ENCODE results near the gene CACNA1D. TPM values are rescaled to one million over a fixed set of nuclear protein-coding genes. Genes with fewer than 3 reads are reported as not detected.
A peak's percentile ranks its signal among the peaks of the same experiment; 100 is the strongest.

The CACNA1D gene
- total and polyA plus RNA-seq, 2 experiments from 2014 or later = 41.0 to 159 TPM

- Histone ChIP-seq H3K4me3 (no peak overlapping the region), H3K4me1 (ENCODE audit: low read depth) (no peaks in the 10 kb centered on the region), H3K36me3 (peaks cover 71% of the 10 kb centered on the region), H3K9me3 (ENCODE audit: low read depth) (no peaks in the 10 kb centered on the region), H3K27me3 (no peaks in the 10 kb centered on the region), H3K27ac (no peak overlapping the region)
- TF ChIP-seq CTCF (IDR thresholded peaks at IDR 0.05; ENCODE audit: low read depth, low read length) = no peak
- DNase-seq (ENCODE audit: low read depth in 1 of 2, low spot score in 1 of 2) = no peak
Observed at GRCh38 chr3:53749448-53749847, 255.0 kb downstream of the CACNA1D start.

GRCh38 chr3:53750253-53751210, 256.1 kb downstream of the CACNA1D start:
- H3K27me3 ChIP-seq = no peaks in the 10 kb centered on the region
- no peak overlapping the region for H3K27ac ChIP-seq
- H3K4me3 ChIP-seq = no peak overlapping the region
- no peak for DNase-seq (ENCODE audit: low read depth in 1 of 2, low spot score in 1 of 2)
- no peak for TF ChIP-seq CTCF (IDR thresholded peaks at IDR 0.05; ENCODE audit: low read depth, low read length)
- peaks cover 74% of the 10 kb centered on the region for H3K36me3 ChIP-seq
- H3K9me3 ChIP-seq (ENCODE audit: low read depth) = no peaks in the 10 kb centered on the region
- H3K4me1 ChIP-seq (ENCODE audit: low read depth) = no peaks in the 10 kb centered on the region

GRCh38 chr3:53753518-53754183, 259.2 kb downstream of the CACNA1D start:
- no peak for TF ChIP-seq CTCF (IDR thresholded peaks at IDR 0.05; ENCODE audit: low read depth, low read length)
- Histone ChIP-seq H3K4me1 (ENCODE audit: low read depth) (no peaks in the 10 kb centered on the region), H3K4me3 (no peak overlapping the region), H3K36me3 (peaks cover 46% of the 10 kb centered on the region), H3K9me3 (ENCODE audit: low read depth) (no peaks in the 10 kb centered on the region), H3K27ac (no peak overlapping the region), H3K27me3 (no peaks in the 10 kb centered on the region)
- DNase-seq (ENCODE audit: low read depth in 1 of 2, low spot score in 1 of 2) = no peak

GRCh38 chr3:53754325-53754724, 259.9 kb downstream of the CACNA1D start:
- no peak overlapping the region for H3K27ac ChIP-seq
- H3K27me3 ChIP-seq = no peaks in the 10 kb centered on the region
- H3K9me3 ChIP-seq (ENCODE audit: low read depth) = no peaks in the 10 kb centered on the region
- H3K36me3 ChIP-seq = peaks cover 41% of the 10 kb centered on the region
- no peak for DNase-seq (ENCODE audit: low read depth in 1 of 2, low spot score in 1 of 2)
- no peak for TF ChIP-seq CTCF (IDR thresholded peaks at IDR 0.05; ENCODE audit: low read depth, low read length)
- no peak overlapping the region for H3K4me3 ChIP-seq
- H3K4me1 ChIP-seq (ENCODE audit: low read depth) = peaks cover 5% of the 10 kb centered on the region

GRCh38 chr3:53758846-53759245, 264.4 kb downstream of the CACNA1D start:
- H3K36me3 ChIP-seq = peaks cover 16% of the 10 kb centered on the region
- peak overlapping the region; percentile 76 for H3K27ac ChIP-seq
- TF ChIP-seq CTCF (IDR thresholded peaks at IDR 0.05; ENCODE audit: low read depth, low read length) = no peak
- no peak for DNase-seq (ENCODE audit: low read depth in 1 of 2, low spot score in 1 of 2)
- no peaks in the 10 kb centered on the region for H3K27me3 ChIP-seq
- peaks cover 18% of the 10 kb centered on the region for H3K4me1 ChIP-seq (ENCODE audit: low read depth)
- no peaks in the 10 kb centered on the region for H3K9me3 ChIP-seq (ENCODE audit: low read depth)
- no peak overlapping the region for H3K4me3 ChIP-seq
